Tibial nerve (tissue), 3 donors: Measurements from ENCODE around the gene THRSP.

Experiments
- POLR2A ChIP-seq, 2 donors: fragments of 450-650 bp; IDR thresholded peaks; one replicate each; pipeline ENCODE4 v1.6.1; 2017; ENCODE audit warnings: antibody characterized with exemption in 2 of 2, mild to moderate bottlenecking in 2 of 2, moderate library complexity in 2 of 2
- TF ChIP-seq, protein P1 (sequence below), 5 experiments: fragments of 200-600 bp in 3 of 5; fragments of 450-650 bp in 2 of 5; sonication (generic) in 3 of 5; IDR thresholded peaks; one replicate each; pipeline ENCODE4 v1.5.1; 2016 to 2019; ENCODE audit warnings: antibody characterized with exemption in 5 of 5, mild to moderate bottlenecking in 3 of 5, moderate library complexity in 2 of 5

DNA sequence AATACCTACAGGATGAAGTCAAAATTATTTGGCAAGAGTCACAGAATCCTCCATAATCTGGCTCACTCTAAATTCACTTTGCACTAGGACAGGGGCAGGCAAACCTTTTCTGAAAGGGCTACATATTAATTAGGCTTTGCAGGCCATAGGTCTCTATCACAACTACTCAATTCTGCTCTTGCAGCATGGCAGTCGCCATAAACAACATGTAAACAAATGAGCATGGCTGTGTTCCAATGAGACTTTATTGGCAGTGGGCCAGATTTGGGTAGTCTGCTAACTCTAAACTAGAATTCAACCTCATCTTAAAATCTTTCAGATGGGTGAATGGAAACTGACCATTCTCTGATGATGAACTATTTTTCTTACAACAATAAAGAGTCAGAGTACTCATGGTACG, 5.8 kb downstream of the THRSP start:
- TF ChIP-seq, protein P1, sequence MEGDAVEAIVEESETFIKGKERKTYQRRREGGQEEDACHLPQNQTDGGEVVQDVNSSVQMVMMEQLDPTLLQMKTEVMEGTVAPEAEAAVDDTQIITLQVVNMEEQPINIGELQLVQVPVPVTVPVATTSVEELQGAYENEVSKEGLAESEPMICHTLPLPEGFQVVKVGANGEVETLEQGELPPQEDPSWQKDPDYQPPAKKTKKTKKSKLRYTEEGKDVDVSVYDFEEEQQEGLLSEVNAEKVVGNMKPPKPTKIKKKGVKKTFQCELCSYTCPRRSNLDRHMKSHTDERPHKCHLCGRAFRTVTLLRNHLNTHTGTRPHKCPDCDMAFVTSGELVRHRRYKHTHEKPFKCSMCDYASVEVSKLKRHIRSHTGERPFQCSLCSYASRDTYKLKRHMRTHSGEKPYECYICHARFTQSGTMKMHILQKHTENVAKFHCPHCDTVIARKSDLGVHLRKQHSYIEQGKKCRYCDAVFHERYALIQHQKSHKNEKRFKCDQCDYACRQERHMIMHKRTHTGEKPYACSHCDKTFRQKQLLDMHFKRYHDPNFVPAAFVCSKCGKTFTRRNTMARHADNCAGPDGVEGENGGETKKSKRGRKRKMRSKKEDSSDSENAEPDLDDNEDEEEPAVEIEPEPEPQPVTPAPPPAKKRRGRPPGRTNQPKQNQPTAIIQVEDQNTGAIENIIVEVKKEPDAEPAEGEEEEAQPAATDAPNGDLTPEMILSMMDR (IDR thresholded peaks at IDR 0.05), result no peak
- no peak for TF ChIP-seq POLR2A (IDR thresholded peaks at IDR 0.05)
